GM19438 (cell line): ENCODE measurements around the gene UBL4A.

Experiments
- ATAC-seq: cut with Tn5 transposase; IDR thresholded peaks from one replicate; pipeline ENCODE4 v1.9.1; 2021; ENCODE audit warnings: low read depth; ENCODE audit not compliant: unreplicated experiment

UBL4A gene

DNA sequence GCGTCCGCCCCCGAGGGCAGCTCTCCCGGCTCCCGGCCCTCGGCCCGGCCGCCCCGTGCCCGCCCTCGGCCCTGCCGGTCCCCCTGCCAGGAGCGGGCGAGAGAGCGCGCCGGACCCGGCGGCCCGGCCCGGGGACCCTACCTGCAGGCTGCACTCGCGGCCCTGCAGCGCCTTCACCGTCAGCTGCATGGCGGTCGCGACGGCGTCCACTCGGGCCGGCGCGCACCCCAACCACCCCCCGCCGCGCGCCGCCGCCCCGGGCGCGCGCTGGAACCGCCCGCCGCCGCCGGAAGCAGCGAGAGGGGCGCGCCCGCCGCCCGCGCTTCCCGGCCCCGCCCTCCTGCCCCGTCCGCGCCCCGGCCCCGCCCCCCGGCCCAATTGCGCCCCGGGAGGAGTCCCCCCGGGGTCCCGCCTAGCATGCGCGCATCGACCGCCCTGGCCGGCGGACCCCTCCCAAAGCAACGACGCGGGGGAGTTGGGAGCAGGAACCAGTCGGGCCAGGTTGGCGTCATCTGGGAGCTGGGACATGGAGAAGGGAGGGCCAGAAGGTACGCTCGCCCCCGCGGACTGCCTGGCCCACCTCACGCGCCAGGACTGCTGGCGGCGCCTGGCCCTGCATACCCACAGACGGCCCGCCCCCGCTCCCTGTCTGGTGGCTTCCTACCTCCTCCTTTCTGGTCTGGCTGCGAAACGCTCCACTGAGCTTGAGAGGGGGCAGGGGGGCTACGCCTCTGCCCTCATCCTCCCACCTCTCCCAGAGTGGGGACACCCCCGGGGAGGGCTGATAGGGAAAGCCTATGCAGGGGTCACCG lies at the start of gene UBL4A:
TSS of gene UBL4A (minus strand) at position 220 of the 812 bp plus-strand sequence. CDS start at position 189, 31 bp downstream.
- no peak for ATAC-seq

DNA sequence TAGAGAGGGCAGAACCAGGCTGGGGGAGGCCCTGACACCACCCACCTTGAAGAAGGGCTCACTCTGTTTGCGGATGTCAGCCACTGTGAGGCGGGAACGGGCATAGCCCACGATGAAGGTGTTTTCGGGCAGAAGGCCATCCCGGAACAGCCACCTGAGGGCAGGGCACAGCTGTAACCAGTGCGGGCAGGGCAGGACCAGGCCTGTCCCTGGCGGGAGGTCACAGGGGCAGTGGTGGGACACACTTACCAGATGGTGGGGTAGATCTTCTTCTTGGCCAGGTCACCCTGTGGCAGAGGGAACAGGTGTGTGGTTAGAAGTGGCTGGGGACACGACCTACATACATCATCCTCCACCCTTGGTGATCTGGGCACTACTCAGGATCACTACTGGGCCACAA lies 49.5 kb upstream of the UBL4A start:
- ATAC-seq = no peak

DNA sequence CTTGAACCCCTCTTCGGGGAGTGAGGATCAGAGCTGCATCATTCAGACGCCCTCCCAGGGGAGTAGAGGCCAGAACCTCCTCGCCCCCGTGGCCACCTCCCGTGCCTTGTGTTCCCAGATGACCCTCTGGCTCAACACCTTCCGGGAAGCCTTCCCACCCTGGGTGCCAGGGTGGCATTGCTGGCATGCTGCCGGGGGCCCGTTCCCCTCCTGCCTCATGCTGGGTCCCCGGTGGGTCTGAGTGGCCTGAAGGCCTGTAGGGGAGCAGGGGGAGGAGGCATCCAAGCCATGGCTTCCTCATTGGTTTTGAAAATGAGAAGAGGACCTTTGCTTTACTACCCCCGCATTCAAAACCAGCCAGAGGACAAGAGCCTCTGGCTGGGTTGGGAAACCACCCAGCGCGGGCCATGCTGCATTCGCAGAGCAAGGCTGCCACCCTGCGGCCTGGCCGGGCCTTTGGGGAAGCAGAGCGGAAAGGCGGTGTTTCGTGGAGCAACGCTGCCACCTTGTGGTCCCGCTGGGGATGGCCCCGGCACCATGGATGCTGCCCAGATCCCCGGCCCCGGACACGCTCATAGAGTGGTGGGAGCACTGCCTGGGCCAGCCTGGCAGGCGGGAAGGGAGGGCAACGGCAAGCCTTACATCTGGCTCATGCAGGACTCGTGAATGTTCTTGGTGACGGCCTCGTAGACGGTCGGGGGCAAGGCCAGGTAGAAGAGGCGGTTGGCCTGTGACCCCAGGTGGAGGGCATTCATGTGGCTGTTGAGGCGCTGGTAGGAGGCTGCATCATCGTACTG lies 48.3 kb upstream of the UBL4A start:
- peak; percentile 88 for ATAC-seq

GRCh38 chrX:154532690-154533089 lies 46.3 kb upstream of the UBL4A start:
- ATAC-seq = no peak

GRCh38 chrX:154531626-154532025 lies 45.2 kb upstream of the UBL4A start:
- ATAC-seq = no peak

DNA sequence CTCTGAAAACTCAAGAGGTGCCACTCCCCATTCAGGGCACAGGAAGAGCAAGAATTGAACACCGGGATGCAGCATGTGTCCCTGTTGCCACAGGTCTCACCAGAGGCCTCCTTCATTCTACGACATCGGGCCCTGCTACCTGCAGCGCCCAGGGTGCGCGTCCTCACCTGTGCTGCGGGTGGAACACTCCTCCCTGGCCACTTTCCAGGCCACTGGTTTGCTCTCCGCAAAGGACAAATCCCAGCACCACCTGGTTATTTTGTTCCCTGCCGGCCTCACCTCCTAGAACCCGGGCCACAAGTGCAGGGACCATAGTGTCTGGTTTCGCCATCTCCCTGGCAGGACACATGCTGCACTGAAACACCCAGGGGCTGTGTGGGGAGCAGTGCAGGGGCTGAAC lies 43.9 kb upstream of the UBL4A start:
- no peak for ATAC-seq

GRCh38 chrX:154529206-154529612 lies 42.8 kb upstream of the UBL4A start:
- ATAC-seq = no peak

DNA sequence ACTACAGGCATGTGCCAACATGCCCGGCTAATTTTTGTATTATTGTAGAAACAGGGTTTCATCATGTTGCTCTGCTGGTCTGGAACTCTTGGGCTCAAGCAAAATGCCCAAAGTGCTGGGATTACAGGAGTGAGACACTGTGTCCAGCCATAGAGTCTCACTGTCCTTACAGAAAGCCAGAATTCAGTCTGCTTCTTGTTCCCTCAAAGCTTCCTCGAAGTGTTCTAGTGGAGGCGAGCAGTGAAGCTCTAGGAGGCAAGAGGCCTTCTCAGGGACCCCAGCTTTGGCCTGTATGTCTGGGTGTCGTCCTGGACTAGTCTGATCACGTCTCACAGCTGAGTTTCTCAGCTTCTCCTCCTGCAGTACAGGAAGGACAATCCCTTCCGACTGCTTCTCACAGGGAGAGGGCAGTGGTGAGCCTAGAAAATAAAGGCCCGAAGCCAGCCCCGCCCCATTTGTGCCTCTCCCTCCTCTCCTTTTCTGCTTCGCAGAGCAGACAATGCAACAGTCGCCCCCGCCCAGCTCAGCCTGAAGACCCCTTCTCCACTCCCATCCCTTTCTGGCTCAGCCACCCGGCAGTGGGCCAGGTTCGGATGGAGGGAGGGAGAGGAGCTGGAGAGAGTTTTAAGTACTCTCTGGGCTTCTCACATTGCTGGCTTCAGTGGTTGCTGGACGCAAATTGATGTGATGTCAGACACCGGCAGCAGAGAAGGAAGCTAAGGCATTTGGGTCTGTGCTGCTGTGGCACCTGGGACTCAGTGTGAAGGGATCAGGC lies 40.7 kb upstream of the UBL4A start:
- ATAC-seq = peak; percentile 86

DNA sequence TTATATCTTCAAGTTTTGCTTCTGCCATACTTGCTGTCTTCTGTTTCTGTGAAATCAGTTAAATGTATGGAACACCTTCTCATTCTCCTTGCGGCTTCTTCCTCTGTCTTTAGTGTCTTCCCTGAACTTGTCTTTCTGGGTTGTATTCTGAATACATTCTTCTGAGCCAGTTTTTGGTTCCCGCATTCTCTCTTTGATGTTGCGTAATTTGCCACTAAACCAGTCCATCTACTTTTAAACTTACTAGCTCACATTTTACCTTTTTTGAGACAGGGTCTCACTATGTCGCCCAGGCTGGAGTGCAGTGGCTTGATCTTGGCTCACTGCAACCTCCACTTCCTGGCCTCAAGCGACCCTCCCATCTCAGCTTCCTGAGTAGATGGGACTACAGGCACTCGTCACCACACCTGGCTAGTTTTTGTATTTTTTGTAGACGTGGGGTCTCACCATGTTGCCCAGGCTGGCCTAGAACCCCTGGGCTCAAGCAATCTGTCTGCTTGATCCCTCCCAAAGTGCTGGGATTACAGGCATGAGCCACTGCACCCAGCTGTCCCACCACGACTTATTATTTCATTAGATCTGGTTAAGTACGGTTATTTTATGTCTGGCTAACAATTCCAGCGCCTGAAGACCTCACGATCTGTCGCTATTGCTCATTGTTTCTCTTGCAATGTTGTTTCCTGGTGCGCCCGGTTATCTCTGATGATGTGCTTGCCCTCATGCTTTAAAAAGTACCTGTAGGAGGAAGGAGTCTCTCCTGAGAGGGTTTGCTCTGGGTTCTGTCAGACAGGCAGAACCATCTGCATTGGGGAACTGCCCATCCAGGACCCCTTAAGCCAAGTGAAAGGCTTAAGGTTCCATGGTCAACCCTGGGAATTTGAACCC lies 39.4 kb upstream of the UBL4A start:
- no peak for ATAC-seq

DNA sequence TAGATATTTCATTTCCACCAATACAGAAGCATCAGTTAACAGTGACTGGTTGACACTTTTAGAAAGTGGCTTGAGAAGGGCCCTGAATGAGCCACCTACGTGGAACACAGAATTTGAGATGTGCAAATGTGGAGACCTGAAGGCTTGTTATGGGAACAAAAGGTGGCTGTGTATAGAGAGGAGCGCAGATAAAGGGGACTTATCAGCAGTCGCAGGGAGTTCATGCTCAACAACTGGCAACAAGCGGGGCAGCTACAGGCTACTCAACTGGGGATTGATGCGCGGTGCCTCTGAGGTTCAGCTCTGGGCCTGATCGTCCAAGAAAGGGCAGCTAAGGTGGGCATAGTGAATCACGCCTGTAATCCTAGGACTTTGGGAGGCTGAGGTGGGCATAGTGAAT lies 33.0 kb upstream of the UBL4A start:
- no peak for ATAC-seq

- ATAC-seq = no peak
These were observed 30.8 kb upstream of the UBL4A start for GRCh38 chrX:154517101-154517781.

- ATAC-seq = peak; percentile 5
These were observed 30.3 kb upstream of the UBL4A start for GRCh38 chrX:154516656-154517100.

GRCh38 chrX:154515966-154516655 lies 29.7 kb upstream of the UBL4A start, which contains the start of gene FAM3A:
TSS of gene FAM3A (minus strand) at chrX:154516232. CDS start at chrX:154515772, 460 bp downstream.
- peak; percentile 86 for ATAC-seq

DNA sequence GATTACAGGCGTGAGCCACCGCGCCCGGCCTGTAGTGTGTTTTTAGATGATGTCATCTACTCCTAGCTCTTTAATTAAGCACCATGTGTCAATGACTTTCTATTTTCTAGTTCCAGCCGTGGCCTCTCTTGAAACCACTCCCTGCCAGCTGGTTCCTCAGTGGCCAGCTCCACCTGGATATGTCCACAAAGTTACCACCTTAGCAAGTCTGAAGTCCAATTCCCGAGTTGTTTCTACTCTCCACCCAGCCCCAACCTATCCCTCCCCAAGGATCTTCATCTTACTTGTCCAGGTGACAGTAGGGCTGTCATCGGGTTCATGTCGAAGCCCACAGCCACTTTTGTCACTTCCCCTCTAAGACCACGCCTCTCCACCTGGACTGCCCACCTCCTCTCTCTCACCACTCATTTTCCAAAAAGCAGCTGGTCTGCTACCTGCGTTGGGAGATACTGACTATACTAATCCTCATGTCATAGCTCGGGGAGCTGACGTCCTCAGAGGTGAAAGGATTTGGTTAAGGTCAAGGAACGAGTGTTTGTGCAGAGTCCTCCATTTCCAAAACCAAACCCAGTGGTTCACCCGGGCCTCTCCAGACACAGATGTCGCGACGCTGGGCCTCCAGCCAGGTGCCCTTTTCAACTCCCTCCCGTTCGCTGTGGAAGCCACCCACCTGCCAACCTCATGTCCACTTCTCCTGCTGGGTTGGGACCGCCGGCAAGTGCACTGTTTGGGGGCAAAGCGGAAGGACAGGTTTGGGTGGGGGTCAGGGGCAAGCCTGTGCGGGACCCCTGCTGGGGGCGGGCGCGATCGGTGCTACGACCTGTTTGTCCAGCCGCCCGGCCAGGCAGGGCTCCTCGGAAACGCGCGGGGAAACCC lies 28.9 kb upstream of the UBL4A start:
- no peak for ATAC-seq

GRCh38 chrX:154513716-154514115 lies 27.3 kb upstream of the UBL4A start:
- ATAC-seq = no peak

- no peak for ATAC-seq
These were observed 26.6 kb upstream of the UBL4A start for GRCh38 chrX:154512879-154513553.

DNA sequence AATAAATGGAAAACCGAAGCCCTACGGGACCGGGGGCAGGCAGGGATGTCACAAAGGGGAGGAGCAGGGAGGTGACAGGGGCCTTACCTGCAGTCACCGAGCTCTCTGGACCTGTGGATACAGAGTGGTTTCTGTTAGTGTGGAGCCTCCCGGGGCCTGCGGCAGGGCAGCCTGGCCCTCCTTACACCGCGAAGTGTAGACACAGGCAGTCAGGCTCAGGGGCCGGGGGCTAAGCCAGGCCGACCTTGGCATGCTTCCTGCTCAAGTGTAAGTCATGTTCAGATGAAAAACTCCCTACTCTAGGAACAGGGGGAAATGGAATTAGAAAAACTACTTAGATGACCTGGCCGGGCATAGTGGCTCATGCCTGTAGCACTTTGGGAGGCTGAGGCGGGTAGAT lies 25.3 kb upstream of the UBL4A start:
- no peak for ATAC-seq
